Thyroid gland (tissue), 4 donors: ENCODE data around the gene ALKBH5. TPM values are rescaled to one million over a fixed set of nuclear protein-coding genes. Genes with fewer than 3 reads are reported as not detected.

Experiments used
- DNase-seq, 2 donors: peaks; one replicate each; pipeline ENCODE4 v3.0.0-alpha.2; 2019
- H3K27ac ChIP-seq, 3 donors: fragments of 200-600 bp; sonication (generic); 1 replicate in 2 of 3; 2 replicates in 1 of 3; pipeline ENCODE4 v1.5.1; 2016 to 2019; ENCODE audit warnings: mild to moderate bottlenecking in 1 of 3, moderate library complexity in 1 of 3
- H3K27me3 ChIP-seq: fragments of 200-600 bp; sonication (generic); one replicate; pipeline ENCODE4 v1.5.1; 2019
- H3K36me3 ChIP-seq, 2 donors: fragments of 200-600 bp; sonication (generic); one replicate each; pipeline ENCODE4 v1.5.1; 2016 to 2019
- H3K4me1 ChIP-seq, 2 donors: fragments of 200-600 bp; sonication (generic); one replicate each; pipeline ENCODE4 v1.5.1; 2017 to 2019
- H3K4me3 ChIP-seq, 3 donors: fragments of 200-600 bp; sonication (generic); replicated peaks in 1 of 3; 1 replicate in 2 of 3; 2 replicates in 1 of 3; pipeline ENCODE4 v1.5.1; 2016; ENCODE audit warnings: mild to moderate bottlenecking in 1 of 3
- H3K9me3 ChIP-seq: fragments of 200-600 bp; sonication (generic); one replicate; pipeline ENCODE4 v1.5.1; 2017
- POLR2A ChIP-seq, 2 donors: fragments of 450-650 bp; IDR thresholded peaks; one replicate each; pipeline ENCODE4 v1.6.1; 2017; ENCODE audit warnings: antibody characterized with exemption in 2 of 2, mild to moderate bottlenecking in 2 of 2, moderate library complexity in 1 of 2
- WGBS, 2 donors: methylation state at CpG; one replicate each; pipeline ENCODE4 v1.1.5; 2017; 5-methylcytosine and 5-hydroxymethylcytosine counted together
- intact Hi-C: fragments of 100-400 bp; cut with DNase I; formaldehyde crosslinking; loops from one replicate; pipeline ENCODE4 v1.15.1; 2023
- total RNA-seq, 4 donors: library from RNA; depleted of rRNA; stranded (reverse); fragments of >200 nt; gene quantifications; one replicate each; pipeline ENCODE4 v1.2.3, GENCODE V29; 2016
- TF ChIP-seq, protein P1 (sequence below), 6 experiments: fragments of 200-600 bp in 3 of 6; fragments of 450-650 bp in 3 of 6; sonication (generic) in 3 of 6; IDR thresholded peaks; one replicate each; pipeline ENCODE4 v1.5.1; 2016 to 2019; ENCODE audit warnings: antibody characterized with exemption in 6 of 6, mild to moderate bottlenecking in 2 of 6, inconsistent platforms in 1 of 6, moderate library complexity in 1 of 6

ALKBH5 gene
- total RNA-seq, 4 donors from 2014 or later: 123 to 169 (median 159) TPM

DNA sequence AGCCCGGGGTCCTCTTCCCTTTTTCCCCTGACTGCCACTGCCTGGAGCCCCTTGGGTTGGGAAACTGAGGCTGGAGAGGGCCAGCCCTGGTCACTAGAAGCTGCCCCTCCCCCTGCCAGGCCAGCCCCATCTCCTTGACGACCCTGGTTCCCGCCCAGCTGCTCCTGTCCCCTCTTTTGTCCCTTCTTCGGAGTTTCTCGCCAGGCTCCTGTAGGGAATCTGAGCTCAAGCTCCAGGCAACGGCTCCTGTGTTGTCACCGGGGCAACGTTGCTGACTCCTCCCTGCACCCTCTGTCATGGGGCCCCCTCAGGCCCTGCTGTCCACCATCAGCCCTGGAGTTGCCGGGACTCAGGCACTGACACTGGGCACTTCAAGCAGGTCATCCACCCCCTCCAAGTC, 47.5 kb downstream of the ALKBH5 start:
- H3K4me3 ChIP-seq: no peak overlapping the region
- H3K36me3 ChIP-seq: peaks cover 5 to 10% of the 10 kb centered on the region in 2 donors
- TF ChIP-seq, protein P1, sequence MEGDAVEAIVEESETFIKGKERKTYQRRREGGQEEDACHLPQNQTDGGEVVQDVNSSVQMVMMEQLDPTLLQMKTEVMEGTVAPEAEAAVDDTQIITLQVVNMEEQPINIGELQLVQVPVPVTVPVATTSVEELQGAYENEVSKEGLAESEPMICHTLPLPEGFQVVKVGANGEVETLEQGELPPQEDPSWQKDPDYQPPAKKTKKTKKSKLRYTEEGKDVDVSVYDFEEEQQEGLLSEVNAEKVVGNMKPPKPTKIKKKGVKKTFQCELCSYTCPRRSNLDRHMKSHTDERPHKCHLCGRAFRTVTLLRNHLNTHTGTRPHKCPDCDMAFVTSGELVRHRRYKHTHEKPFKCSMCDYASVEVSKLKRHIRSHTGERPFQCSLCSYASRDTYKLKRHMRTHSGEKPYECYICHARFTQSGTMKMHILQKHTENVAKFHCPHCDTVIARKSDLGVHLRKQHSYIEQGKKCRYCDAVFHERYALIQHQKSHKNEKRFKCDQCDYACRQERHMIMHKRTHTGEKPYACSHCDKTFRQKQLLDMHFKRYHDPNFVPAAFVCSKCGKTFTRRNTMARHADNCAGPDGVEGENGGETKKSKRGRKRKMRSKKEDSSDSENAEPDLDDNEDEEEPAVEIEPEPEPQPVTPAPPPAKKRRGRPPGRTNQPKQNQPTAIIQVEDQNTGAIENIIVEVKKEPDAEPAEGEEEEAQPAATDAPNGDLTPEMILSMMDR (IDR thresholded peaks at IDR 0.05): no peak
- no peak for TF ChIP-seq POLR2A (IDR thresholded peaks at IDR 0.05)
- no peaks in the 10 kb centered on the region for H3K27me3 ChIP-seq
- H3K4me1 ChIP-seq: peaks cover 4 to 5% of the 10 kb centered on the region in 2 donors
- DNase-seq: no peak
- intact Hi-C loops: no loop called here
- no peak overlapping the region for H3K27ac ChIP-seq
- WGBS, 2 donors: 63 to 72% methylated on average over 9 of the region's 9 CpGs
- H3K9me3 ChIP-seq: no peaks in the 10 kb centered on the region

DNA sequence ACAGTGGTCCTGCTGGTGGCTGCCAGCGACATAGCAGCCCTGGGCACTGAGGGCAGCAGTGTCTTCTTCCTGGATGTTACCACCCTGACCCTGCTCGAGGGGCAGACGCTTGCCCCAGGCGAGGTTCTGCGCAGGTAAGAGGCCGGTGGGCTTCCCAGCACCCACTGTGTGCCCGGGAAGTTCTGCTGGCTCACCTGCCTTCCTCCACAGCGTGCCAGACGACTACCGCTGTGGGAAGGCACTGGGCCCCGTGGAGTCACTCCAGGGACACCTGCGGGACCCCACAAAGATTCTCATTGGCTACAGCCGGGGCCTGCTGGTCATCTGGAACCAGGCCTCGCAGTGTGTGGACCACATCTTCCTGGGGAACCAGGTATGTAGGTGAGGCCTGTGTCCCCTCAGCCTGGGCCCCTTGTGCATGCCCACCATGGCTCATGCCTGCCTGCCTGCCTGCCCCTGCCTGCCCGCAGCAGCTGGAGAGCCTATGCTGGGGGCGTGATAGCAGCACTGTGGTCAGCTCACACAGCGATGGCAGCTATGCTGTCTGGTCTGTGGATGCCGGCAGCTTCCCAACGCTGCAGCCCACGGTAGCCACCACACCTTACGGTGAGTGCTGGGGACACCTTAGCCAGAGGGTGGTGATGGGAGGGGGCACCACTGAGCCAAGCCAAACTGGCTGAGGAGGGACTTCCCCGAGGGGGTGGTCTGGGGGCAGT, 50.3 kb downstream of the ALKBH5 start:
- no peak overlapping the region for H3K4me3 ChIP-seq
- peaks cover 5 to 10% of the 10 kb centered on the region in 2 donors for H3K36me3 ChIP-seq
- 97 to 100% methylated on average over 3 to 13 of the region's 22 CpGs for WGBS, 2 donors
- no peaks in the 10 kb centered on the region for H3K9me3 ChIP-seq
- no peaks in the 10 kb centered on the region for H3K27me3 ChIP-seq
- H3K4me1 ChIP-seq: no peaks in the 10 kb centered on the region
- H3K27ac ChIP-seq: no peak overlapping the region
- no peak for TF ChIP-seq POLR2A (IDR thresholded peaks at IDR 0.05)
- TF ChIP-seq, protein P1 (IDR thresholded peaks at IDR 0.05): no peak
- DNase-seq: no peak
- intact Hi-C loops: no loop called here

DNA sequence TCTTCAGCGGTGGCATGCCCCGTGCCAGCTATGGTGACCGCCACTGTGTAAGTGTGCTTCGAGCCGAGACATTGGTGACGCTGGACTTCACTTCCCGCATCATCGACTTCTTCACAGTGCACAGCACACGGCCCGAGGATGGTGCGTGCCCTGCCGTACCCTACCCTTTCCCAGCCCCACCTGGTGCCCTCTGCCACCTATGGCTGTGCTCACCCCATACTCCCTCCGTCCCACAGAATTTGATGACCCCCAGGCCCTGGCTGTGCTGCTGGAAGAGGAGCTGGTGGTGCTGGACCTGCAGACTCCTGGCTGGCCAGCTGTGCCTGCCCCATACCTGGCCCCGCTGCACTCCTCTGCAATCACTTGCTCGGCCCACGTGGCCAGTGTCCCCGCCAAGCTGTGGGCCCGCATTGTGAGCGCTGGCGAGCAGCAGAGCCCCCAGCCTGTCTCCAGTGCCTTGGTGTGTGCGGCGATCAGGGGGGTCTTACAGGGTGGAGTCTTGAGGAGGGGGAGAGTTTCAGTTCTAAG, 51.3 kb downstream of the ALKBH5 start:
- Histone ChIP-seq H3K4me3 (no peak overlapping the region), H3K4me1 (no peaks in the 10 kb centered on the region), H3K27me3 (no peaks in the 10 kb centered on the region), H3K36me3 (peaks cover 5 to 10% of the 10 kb centered on the region in 2 donors), H3K9me3 (no peaks in the 10 kb centered on the region), H3K27ac (no peak overlapping the region)
- 97 to 98% methylated on average over 9 to 13 of the region's 22 CpGs for WGBS, 2 donors
- intact Hi-C loops: no loop called here
- DNase-seq: no peak
- no peak for TF ChIP-seq POLR2A (IDR thresholded peaks at IDR 0.05)
- TF ChIP-seq, protein P1 (IDR thresholded peaks at IDR 0.05): no peak

DNA sequence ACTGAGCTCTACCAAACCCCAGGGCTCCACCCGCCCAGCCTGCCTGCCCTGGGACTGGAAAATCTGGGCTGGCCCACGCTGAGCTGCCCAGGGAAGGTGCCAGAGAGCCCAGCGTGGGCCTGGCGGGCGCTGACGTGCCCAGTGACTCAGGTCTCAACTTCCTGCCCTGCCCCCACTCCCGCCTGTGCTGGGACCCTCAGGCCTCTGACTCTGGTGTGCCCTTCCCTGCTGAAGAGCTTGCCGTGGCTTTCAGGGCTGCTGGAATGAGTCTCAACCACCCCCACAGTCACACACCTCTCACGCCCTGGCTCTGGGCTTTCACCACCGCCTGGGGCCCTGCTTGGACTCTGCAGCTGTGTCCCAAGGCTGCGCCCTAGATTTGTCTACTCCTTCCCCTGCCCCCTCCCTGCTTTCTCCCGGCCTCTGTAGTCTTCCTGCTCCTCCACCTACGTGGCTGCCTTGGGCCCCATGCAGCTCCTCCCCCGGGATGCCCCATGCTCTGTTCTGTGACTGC, 52.2 kb downstream of the ALKBH5 start:
- TF ChIP-seq POLR2A (IDR thresholded peaks at IDR 0.05): no peak
- TF ChIP-seq, protein P1 (IDR thresholded peaks at IDR 0.05): no peak
- Histone ChIP-seq H3K27ac (no peak overlapping the region), H3K9me3 (no peaks in the 10 kb centered on the region), H3K27me3 (no peaks in the 10 kb centered on the region), H3K36me3 (peaks cover 5 to 10% of the 10 kb centered on the region in 2 donors), H3K4me1 (no peaks in the 10 kb centered on the region), H3K4me3 (no peak overlapping the region)
- intact Hi-C loops: no loop called here
- 88 to 90% methylated on average over 8 to 14 of the region's 14 CpGs for WGBS, 2 donors
- no peak for DNase-seq

DNA sequence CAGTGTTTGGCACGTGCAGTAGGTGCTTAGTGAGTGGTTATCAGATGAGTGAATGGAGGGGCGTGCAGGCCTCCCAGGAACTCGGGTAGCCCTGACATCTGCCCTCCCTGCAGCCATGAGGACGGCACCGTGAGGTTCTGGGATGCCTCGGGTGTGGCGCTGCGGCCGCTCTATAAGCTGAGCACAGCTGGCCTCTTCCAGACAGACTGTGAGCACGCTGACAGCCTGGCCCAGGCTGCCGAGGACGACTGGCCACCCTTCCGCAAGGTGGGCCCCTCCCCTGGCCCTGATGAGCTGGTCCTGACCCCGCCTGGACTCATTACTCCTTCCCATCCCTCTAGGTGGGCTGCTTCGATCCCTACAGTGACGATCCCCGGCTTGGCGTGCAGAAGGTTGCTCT, 52.9 kb downstream of the ALKBH5 start:
- 92 to 93% methylated on average over 11 to 17 of the region's 18 CpGs for WGBS, 2 donors
- TF ChIP-seq POLR2A (IDR thresholded peaks at IDR 0.05): no peak
- TF ChIP-seq, protein P1 (IDR thresholded peaks at IDR 0.05): no peak
- Histone ChIP-seq H3K27ac (no peak overlapping the region), H3K4me3 (no peak overlapping the region), H3K27me3 (no peaks in the 10 kb centered on the region), H3K36me3 (peaks cover 5 to 10% of the 10 kb centered on the region in 2 donors), H3K4me1 (no peaks in the 10 kb centered on the region), H3K9me3 (no peaks in the 10 kb centered on the region)
- intact Hi-C loops: no loop called here
- no peak for DNase-seq
